Adrenal gland (tissue), 5 donors: ENCODE data around the gene SLC7A6OS.

Source experiments
- POLR2A ChIP-seq, 2 donors: fragments of 450-650 bp; IDR thresholded peaks; one replicate each; pipeline ENCODE4 v1.6.1; 2017; ENCODE audit warnings: antibody characterized with exemption in 2 of 2, mild to moderate bottlenecking in 2 of 2, moderate library complexity in 1 of 2
- TF ChIP-seq, protein P1 (sequence below), 6 experiments: fragments of 450-650 bp in 4 of 6; fragments of 200-600 bp in 2 of 6; sonication (generic) in 1 of 6; IDR thresholded peaks; 1 replicate in 5 of 6; 2 replicates in 1 of 6; pipeline versions ENCODE4 v1.5.1 to v1.8.0; 2016 to 2021; ENCODE audit warnings: antibody characterized with exemption in 6 of 6, mild to moderate bottlenecking in 2 of 6, moderate library complexity in 1 of 6
- donor health status: DM: no; HTN: no; CAD: no.

DNA sequence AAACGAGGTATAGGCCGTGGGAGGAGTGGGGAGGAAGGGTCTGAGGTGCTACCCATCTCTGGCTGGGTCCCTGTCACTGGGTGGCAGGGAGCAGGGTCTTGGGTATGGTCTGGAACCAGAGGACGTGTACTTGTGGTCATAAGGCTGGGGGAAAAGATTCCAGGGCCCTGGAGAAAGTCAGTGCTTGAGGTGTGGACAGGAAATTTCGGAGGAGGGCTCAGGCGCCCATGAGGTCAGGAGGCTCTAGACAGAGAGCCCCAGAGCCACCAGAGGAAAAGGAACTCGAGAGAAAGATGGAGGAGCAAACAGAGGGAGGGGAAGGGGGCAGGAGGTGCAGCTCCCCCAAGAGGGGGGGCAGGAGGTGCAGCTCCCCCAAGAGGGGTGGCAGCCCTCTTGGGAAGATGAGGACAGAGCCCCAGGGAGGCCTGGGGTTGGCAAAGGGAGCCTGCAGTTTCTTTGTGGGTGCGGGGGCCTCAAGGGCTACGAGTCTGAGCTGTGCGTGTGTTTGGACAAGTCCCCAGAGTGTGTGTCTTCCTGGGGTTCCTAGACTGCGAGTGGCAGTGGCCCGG is 47.1 kb downstream of the SLC7A6OS start:
- TF ChIP-seq, protein P1, sequence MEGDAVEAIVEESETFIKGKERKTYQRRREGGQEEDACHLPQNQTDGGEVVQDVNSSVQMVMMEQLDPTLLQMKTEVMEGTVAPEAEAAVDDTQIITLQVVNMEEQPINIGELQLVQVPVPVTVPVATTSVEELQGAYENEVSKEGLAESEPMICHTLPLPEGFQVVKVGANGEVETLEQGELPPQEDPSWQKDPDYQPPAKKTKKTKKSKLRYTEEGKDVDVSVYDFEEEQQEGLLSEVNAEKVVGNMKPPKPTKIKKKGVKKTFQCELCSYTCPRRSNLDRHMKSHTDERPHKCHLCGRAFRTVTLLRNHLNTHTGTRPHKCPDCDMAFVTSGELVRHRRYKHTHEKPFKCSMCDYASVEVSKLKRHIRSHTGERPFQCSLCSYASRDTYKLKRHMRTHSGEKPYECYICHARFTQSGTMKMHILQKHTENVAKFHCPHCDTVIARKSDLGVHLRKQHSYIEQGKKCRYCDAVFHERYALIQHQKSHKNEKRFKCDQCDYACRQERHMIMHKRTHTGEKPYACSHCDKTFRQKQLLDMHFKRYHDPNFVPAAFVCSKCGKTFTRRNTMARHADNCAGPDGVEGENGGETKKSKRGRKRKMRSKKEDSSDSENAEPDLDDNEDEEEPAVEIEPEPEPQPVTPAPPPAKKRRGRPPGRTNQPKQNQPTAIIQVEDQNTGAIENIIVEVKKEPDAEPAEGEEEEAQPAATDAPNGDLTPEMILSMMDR (IDR thresholded peaks at IDR 0.05) = no peak
- no peak for TF ChIP-seq POLR2A (IDR thresholded peaks at IDR 0.05)
